ENCODE results near the gene SPATA9.
"Not testable (repeated sequence)": the region's sequence is repeated elsewhere in the genome, so short reads cannot be mapped to it uniquely, and the experiment has no call there.

SPATA9 gene

DNA sequence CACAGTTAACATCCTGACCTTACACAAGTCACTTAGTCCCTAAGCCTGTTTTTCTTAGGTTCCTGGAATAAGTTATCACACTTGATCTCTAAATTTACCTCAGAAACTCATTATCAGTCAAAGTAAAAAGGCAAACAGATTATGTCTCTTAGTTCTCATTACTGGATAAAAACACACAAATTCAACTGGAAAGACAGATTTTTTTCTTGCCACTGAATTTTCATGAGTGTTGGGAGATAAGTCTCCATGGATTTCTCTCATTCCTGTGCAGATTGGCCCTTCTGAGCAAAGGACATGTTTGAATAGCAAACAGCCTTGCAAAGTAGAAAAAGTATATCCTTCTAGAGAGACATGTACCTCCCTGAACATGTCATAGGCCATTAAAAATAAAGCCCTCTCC lies 10.2 kb downstream of the SPATA9 start:
- no peak for DNase-seq

DNA sequence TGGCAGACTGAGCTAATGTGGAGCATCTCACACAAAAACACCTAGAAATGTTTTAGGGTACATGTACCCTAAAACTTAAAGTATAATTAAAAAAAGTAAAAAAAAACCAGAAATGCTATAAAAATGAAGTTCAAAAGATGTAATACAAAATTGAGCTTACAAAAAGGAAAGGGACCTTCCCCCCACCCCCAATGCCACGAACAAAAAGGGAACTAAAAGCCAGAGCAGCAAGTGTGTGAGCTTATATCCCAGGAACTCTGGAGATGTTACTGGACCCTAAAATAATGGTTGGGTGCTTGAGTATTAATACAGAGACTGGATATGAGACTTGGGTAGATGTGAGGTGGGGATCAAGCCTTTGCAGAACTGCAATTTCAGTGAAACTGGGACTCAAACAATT lies 11.0 kb downstream of the SPATA9 start:
- DNase-seq = peak; percentile 23

DNA sequence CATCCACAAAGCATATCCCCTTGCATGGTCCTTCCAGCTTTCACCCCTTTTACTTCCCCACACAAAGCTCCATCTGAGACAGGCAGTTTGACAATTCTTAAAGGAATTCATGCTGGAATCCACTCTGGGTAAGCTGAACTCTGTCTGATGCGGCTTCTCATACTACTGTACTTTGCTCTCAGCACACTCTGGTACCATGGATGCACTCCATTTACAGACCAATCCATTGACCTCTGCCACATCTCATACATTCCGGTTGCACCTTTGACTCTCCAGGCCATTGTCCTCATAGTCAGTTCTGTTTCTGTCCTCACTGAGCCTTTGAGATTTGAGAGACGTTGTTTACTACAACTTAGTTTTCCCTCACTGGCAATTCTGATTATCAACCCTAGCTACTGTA lies 12.2 kb downstream of the SPATA9 start:
- DNase-seq = no peak

DNA sequence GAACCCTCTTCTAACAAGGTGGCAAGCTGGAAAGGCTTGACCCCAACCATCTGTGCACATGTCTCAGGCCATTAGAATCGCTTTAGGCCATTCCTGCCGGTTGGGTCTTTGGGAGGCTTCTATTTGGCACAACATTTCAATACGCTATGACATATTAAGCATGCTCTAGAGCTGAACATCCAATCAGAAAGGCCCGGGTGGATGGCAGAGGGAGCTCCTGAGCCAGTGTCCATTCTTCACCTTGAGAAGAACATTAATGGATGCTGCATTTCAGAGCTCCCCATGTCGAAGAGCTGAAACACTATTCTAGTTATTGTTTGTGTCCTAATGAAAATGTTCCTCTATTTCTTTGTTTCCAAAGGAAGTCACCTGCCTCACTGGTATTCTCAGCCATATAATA lies 12.8 kb downstream of the SPATA9 start:
- no peak for DNase-seq

DNA sequence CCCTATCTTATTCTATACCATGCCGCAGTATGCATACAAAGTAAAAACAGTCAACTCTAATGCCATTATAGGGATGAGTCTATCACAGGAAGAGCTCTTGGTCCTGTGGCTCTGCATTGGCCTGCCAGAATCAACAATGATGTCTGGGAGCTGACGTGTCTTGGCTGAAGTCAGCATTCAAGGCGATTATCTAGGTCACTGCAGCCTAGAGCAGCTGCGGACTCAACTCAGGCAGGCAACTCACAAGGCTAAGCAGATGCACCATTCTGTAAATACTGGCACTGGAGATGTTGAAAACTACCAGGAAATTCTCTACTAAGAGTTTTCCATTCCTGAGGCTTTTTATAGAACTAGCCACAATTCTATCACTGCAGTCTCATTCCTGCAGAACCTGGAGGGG lies 13.3 kb downstream of the SPATA9 start:
- DNase-seq = no peak

DNA sequence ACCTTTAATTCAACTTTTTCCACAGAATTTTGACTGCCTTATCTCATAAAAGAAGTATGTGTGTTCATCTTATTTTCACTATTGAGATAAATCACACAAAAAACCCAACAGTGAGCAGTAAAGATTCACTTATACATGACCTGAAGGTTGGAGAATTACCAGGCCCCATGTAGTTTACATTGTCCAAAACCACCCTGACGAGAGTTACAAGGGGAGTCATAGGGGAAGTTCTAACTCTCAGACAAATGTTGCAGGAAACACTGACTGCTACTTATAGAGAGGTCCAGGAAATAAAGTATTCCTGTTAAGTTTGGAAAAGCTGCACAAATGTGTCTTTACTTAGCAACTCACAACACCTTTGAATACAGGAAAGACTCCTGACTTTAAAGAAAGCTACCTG lies 14.1 kb downstream of the SPATA9 start:
- peak; percentile 22 for DNase-seq

DNA sequence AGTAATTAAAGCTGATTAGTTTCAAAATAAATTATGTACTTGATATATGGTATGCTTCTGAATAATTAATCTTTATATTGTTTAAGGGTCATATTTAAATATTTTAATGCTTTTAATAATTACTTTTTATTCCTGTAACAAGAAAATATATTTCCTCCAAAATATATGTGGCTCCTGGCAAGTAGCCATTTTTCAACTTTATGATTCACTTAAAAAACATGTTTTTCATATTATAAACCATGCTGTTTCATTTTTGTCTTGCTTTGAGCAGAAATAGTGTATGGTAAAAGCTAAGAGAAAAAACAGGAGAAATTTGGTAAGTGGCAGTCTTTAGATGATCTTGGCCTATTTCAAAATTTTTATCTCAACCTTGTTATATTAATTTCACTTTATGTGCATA lies 14.6 kb downstream of the SPATA9 start:
- no peak for DNase-seq

DNA sequence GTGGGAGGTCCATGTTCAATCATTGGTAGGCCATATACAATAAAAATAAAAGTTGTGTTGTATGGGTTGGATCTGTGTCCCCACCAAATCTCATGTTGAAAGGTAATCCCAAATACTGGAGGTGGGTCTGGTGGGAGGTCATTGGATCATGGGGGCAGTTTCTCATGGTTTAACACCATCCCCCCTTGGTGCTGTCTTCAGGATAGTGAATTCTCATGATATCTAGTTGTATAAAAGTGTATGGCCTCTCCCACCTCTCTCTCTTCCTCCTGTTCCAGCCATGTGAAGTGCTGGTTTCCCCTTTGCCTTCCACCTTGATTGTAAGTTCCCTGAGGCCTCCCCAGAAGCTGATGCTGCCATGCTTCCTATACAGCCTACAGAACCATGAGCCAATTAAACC lies 15.1 kb downstream of the SPATA9 start:
- DNase-seq = no peak

DNA sequence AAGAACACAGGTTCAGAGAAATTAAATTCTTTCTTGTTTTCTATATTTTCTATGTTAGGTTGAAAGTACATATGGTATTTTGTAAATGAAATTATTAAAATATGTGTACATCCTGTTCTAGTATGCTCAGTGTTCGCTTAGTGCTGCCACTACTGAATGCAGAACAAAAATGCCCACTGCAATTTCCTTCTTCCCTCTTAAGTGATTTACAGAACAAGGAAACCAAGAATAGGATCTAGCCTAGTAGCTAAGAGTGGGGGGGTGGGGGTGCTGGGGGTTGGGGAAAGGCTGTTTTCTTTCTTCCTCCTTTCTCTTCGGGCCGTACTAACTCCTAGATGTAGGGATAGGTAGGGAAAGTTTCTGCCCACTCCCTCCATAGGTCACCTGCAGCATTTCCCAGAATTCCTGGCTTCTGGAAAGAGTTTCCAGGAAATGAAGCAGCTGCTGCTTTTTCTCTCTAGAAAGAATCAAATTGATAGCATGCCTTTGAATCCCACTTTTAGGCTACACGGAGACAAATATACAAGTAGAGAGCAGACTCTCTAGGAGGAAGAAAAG lies 15.7 kb downstream of the SPATA9 start:
- no peak for DNase-seq

DNA sequence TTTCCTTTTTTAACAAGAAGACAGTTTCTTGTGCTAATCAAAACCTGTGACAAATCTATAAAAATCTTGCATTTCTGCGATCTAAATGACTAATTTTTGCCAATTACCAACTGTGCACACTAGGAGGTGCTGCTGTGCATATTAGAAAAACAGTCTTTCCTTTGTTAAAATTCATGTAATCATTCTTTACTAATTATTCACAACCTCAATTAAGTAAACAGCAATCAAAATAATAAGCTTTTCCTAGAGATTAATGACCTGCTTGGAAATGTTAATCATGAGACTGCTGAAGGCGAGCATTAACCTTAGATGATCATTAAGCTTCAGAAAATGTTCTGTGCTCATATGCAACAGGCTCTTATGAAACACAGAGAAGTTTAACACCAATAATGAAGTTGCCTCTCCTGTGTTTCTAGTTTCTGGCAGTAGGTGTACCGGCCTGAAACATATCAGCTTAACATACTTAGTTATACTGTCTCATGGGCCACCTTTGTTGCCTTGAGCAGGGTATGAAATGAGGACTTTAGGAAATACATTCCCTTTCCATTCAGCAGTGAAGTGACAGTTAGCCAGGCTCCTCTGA lies 18.5 kb downstream of the SPATA9 start:
- DNase-seq = peak; percentile 83

DNA sequence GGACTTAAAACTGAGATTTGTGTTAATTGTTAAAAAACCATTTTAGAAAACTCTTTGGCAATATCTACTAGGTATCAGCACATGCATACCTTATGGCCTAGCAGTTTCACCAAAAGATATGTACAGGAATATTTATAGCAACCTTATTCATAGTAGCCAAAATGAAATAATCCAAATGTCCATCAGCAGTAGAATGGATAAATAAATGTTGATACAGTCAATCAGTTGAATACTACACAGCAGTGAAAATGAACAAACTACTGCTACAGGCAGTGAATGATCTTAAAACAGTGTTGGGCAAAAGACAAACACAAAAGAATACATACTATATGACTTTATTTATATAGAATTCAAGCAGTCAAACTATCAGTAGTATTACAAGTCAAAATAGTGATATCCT lies 19.8 kb downstream of the SPATA9 start:
- no peak for DNase-seq

DNA sequence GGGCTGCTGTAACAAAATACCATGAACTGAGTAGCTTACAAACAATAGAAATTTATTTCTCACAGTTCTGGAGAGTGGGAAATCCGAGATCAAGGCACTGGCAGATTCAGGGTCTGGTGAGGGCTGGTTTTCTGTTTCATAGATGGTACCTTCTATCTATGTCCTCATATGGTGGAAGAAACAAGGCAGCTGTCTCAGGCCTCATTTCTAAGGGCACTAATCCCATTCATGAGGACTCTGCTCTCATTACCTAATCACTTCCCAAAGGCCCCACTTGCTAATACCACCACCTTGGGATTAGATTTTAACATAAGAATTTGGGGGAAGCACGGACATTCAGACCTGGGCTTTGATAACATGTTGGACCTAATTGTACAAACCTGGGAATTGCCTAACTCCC lies 22.7 kb downstream of the SPATA9 start:
- no peak for DNase-seq

DNA sequence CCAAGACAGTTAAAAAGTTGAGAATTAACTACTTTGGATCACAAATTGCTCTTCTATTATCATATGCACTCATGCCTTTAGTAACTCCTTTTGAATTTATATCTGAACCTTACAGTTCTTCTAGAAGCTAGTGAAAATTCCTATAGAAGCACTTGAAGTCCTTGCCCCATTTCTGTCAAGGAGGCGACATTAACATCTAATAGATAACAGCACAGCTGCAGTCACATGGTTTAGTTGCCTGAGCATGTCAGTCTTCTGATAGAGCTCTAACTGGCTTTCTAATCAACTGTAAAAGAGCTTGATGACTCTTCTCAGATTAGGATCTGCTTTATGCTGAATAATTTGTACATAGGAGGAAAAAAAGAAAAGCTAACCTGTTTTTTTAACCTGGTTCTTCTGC lies 27.2 kb downstream of the SPATA9 start:
- DNase-seq = peak; percentile 82

DNA sequence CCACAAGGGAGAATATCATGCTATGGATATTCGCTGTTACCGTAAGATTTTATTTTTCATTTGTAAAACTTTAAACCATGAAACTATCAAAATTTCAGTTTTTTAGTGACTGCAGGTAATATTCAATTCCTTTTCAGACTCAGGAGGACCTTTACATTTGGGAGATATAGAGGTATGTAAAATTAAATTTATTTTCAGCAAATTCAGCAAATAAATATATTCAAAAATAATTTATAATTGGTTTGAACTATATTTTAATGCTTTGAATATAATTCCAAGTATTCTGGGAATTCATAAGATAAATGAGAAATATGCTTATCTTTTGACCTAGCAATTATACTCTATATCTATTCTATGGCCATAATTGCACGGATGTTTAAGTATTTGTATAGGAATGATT lies 28.6 kb downstream of the SPATA9 start:
- DNase-seq = no peak

DNA sequence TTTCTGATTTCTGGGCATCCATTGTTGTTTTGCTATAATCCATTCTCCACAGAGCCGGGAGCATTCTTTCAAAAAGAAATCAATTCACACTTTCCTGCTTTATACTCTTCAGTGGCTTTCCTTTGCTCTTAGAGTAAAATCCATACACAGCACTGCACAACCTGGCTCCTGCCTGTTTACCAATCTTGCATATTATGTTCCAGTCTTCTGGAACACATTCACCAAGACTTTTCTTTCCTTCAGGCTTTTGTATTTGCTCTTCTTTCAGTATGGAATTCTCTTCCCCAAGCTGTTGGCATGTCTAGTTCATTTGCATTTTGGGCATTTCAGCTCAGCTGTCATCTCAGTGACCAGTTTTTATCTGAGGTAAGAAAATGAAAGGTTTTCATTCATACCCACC lies 29.9 kb downstream of the SPATA9 start:
- no peak for DNase-seq

DNA sequence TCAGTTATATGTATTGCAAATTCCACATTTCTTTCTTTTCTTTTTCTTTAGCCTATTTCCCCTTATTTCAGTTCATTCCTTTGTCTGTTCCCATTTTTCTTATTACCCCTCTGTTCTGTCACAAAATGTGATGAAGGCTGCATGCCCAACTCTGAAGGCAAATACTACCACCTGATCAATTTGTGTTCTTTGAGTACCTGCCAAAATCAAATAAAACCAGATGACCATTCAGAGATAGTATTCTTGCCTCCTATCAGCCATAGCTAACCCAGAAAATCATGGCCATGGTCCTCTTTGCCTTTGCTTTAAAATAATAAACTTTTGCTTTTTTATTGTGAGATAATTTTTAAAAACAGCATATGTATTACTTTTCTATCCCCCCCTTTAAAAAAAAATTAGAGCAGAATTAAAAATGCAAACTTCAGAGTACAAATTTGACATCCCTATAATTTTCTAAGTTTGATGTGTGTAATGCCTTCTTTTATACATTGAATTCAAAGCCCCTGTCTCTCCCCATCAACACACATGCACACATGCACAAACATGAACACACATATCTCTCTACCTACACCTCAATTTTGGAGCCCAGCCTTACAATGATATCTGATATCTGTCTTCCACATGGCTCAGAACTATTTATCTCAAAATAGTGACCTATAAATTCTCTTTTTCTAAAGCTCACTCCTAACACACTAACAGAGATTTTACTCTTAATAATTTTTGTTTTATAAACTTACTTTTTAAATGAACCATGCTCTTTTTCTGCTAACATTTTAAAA lies 32.8 kb downstream of the SPATA9 start:
- DNase-seq = peak; percentile 53

DNA sequence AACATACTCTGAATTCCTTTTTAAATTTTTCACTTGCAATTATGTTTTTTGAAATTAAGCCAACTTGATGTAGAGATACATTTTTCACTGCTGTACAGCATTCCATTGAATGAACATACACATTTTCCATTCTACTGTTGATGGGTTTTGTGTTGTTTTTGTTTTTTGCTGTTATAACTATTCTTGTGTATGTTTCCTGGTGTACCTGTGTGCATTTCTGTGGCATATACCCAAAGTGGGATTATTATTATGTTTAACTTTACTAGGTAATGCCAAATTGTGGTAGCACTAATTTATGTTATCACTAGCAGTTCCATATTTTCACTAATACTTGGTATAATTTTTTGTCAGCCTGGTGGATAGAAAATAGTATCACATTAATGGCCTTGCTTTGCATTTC lies 33.5 kb downstream of the SPATA9 start:
- DNase-seq = peak; percentile 46

DNA sequence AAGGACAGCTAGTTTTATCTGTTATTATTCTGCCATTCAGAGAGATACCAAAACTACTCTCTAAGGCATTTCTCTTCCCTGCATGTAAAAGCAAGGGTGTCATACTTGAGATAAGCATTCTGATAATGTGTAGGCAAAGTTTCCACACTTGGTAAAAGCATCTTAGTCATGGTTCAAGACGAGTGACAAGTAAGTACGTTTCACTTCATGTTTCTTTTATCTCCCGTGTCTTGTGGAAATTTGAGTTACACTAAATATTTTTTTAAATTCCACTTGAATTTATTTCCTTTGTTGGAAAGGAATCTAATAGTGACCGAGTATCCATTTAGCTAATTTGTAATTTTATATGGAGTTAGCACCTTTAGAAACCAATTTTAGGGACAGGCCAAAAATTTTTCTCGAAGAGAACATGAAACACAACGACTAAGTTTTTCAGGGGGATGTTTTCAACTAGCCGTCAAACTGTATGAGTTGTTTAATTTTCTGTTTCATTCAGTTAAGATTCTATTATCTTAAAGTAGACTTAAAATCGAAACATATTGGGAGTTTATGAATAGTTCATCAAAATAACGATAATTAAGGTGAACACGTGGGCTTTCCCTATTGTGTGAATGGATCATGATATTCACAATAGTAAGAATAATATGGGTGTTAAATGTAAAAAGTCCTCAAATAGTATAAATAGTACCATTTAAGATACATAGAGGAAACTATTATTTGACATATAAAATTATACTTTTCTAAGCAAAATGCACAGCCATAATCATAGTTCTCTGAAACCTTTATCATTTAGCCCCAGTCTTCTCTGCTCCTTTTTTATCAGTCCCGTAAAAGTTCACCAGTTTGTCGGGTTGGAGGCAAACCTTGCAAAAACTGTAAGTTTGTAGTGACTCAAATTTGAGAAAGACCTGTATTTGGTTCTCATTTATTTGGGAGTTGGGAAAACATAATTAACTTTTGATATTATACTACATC lies 34.6 kb downstream of the SPATA9 start:
- peak; percentile 95 for DNase-seq

DNA sequence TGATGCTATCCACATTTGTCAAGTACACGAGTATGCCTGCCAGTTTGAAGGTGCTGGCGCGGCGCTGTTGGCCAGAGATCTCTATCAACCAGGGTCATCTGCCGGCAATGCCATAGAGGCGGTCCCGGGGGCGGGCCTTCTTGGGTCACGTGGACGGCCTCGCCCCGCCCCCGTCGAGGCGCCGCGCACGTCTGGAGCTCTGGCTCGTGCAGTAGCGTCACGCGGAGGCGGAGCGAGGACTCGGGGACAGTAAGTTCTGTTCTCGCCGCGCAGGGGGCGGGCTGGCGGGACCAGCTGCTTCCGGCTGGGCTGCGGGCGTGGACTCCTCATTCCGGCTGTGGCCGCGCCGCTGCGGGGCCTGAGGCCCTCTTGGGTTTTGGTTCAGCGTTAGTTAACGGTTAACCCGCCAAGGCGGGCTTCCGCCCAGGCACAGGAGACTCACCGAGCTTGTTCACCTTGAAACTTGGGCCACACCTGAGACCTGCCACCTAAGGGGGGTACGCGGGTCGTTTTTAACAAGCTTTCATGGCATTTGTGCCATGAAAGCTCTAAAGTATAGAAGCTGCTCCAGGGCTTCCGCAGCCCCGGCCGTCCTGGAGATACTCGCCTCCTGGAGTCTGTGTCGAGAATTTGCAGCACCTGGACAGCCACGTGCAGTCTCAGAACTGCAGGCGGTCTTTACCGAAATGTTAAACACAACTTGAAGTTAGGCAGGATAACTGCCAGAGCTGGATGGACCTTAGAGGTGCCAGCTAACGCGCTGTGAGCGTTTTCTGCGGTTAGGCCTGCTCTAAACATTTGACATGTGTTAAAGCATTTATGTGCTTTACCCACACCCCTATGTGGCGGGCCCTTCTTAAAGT lies 36.0 kb downstream of the SPATA9 start, which contains the start of gene RFESD:
Gene RFESD, plus strand, starts transcription at position 209 of the 863 bp plus-strand sequence. CDS start 5,495 bp downstream, outside the sequence.
- peak; percentile 99 for DNase-seq

DNA sequence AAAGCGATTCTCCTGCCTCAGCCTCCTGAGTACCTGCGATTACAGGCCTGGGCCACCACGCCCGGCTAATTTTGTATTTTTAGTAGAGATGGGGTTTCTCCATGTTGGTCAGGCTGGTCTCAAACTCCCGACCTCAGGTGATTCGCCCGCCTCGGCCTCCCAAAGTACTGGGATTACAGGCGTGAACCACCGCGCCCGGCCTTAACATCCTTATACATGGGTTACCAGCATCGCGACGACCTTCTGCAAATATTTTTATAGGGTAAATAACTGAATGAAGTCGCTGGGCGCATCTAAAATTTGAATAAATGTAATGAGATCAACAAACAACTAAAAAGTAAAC lies 36.6 kb downstream of the SPATA9 start:
- DNase-seq = not testable (repeated sequence)

DNA sequence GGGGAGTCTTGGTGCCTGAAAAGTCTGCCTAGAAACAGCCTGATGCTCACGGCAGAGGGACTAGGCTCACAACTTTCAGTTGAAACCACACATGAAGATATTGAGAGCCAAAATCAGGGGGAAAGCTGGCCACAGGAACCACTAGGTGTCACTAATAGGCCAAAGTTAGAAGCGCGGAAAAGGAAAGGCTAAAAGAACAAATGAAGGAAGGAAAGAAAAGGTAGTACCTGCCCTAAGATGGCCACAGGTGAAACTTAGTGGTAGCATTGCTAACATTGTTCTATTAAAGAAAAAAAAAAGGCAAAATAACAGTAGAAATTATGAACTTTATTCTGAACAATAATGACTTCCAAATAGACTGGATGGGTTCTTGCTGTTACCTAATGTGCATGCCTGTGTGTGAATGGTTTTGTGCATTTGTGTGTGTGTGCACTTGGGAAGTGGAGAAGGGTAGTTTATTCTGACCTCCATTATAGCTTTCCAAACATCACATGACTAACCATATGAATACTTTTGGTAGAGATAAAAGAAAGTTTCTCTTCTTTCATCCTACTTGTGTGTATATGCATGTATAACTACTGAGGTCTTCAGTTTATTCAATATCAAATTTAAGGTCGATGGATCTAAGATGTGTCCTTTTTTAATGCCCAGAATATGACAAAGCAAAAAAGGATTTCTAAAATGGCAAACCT lies 38.3 kb downstream of the SPATA9 start:
- peak; percentile 88 for DNase-seq

DNA sequence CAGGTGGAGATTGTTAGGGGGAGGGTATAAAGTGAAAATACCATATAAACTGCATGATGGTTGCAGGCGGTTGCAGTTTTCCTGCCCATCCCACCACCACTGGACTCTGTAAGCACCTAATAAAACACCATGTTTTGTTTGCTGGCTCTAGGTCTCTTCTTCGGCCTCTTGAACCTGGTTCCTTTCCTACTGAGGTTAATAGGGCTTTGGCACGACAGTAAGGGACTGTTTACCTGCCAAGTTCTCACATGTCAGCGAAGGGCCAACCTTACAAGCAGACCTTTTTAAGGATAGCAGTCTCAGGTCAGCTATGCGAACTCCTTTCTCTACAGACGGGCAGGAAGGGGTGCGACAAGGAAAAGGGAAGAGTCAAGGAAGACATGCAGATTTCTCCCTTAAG lies 39.6 kb downstream of the SPATA9 start:
- no peak for DNase-seq
